Fibroblast of villous mesenchyme (primary cell): Measurements from ENCODE around the gene NCOA1. TPM values are rescaled to one million over a fixed set of nuclear protein-coding genes. Genes with fewer than 3 reads are reported as not detected.

Experiments used
- DNase-seq: peaks from one replicate; pipeline ENCODE4 v3.0.0-alpha.2; 2010; ENCODE audit warnings: low read depth
- H3K4me3 ChIP-seq: 2 replicates; pipeline ENCODE4 v1.5.1; 2011; ENCODE audit warnings: low read depth, mild to moderate bottlenecking, low read length
- CTCF ChIP-seq: IDR thresholded peaks from 2 replicates; pipeline ENCODE4 v1.5.1; 2012; ENCODE audit warnings: low read depth, mild to moderate bottlenecking, low read length; ENCODE audit not compliant: insufficient read depth
- total RNA-seq: library from RNA; depleted of rRNA; stranded (reverse); fragments of >200 nt; gene quantifications from 2 replicates; pipeline ENCODE4 v1.2.3, GENCODE V29; 2012

NCOA1 gene
- total RNA-seq, result 17.4 and 19.0 TPM in 2 replicates

GRCh38 chr2:24490690-24491541 is at the start of gene NCOA1:
NCOA1 (plus strand) TSS chr2:24491254; CDS start chr2:24658678, 167,424 bp downstream.
- DNase-seq, result peak; percentile 88
- peak within 1 kb of the TSS; percentile 86 for H3K4me3 ChIP-seq
- no peak for TF ChIP-seq CTCF

GRCh38 chr2:24448797-24449196 is 42.3 kb upstream of the NCOA1 start:
- no peak overlapping the region for H3K4me3 ChIP-seq
- DNase-seq, result no peak
- no peak for TF ChIP-seq CTCF

- no peak for DNase-seq
- TF ChIP-seq CTCF, result no peak
- no peak overlapping the region for H3K4me3 ChIP-seq
Measured at GRCh38 chr2:24449344-24449743, 41.7 kb upstream of the NCOA1 start.

- no peak for TF ChIP-seq CTCF
- H3K4me3 ChIP-seq, result no peak overlapping the region
- DNase-seq, result no peak
Measured at GRCh38 chr2:24451805-24452501, 39.1 kb upstream of the NCOA1 start.

- no peak for TF ChIP-seq CTCF
- no peak for DNase-seq
- H3K4me3 ChIP-seq, result no peak overlapping the region
Measured at GRCh38 chr2:24452502-24452885, 38.6 kb upstream of the NCOA1 start.

GRCh38 chr2:24453379-24454073 is 37.5 kb upstream of the NCOA1 start:
- no peak for TF ChIP-seq CTCF
- H3K4me3 ChIP-seq, result peak overlapping the region; percentile 31
- no peak for DNase-seq
